ENCODE data around the gene PLLP.

The PLLP gene

DNA sequence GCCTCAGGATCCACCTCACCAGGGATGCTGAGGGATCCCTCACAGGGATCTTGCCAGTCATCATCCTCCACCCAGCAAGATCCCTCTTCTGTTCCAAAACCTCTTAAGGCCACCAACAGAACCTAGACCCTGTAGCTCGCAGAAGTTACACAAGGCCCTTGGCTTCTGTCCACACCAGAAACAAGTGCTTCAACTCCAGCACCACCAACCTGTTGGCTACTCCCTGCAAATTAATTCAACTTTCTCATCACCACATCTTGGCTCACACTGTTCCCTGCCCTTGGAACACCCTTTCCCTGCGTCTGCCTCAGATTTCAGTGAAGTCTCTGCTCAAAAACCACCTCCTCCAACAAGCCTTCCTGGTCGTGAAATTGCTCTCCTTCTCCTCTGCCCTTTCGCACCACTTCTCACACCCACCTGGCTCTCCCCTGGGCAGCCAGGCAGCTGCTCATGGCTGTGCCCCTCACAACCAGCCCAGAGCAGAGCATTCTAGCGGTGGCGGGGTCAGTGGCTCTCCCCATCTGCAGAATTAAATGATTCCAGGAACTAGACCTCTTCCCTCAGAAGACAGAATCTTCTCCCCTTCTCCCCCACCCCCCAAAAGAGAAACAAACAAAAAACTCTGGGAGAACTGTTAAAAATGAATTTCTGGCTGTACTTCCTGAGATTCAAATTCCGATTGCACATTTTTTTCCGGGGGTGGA, 1.8 kb downstream of the PLLP start:
- no peaks in the 10 kb centered on the region for H3F3A ChIP-seq (ENCODE audit: insufficient read depth, low read length)
- TF ChIP-seq EZH2phosphoT487 (IDR thresholded peaks at IDR 0.05; ENCODE audit: low read length) (no peak), EZH2 (optimal IDR thresholded peaks at IDR 0.05; ENCODE audit: low read depth, low read length) (no peak)
- TF ChIP-seq, protein P1, sequence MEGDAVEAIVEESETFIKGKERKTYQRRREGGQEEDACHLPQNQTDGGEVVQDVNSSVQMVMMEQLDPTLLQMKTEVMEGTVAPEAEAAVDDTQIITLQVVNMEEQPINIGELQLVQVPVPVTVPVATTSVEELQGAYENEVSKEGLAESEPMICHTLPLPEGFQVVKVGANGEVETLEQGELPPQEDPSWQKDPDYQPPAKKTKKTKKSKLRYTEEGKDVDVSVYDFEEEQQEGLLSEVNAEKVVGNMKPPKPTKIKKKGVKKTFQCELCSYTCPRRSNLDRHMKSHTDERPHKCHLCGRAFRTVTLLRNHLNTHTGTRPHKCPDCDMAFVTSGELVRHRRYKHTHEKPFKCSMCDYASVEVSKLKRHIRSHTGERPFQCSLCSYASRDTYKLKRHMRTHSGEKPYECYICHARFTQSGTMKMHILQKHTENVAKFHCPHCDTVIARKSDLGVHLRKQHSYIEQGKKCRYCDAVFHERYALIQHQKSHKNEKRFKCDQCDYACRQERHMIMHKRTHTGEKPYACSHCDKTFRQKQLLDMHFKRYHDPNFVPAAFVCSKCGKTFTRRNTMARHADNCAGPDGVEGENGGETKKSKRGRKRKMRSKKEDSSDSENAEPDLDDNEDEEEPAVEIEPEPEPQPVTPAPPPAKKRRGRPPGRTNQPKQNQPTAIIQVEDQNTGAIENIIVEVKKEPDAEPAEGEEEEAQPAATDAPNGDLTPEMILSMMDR (IDR thresholded peaks at IDR 0.05; ENCODE audit: low read length): no peak
- H3K9ac ChIP-seq (ENCODE audit: low read length): no peak overlapping the region
- no peaks in the 10 kb centered on the region for H3K36me3 ChIP-seq (replicated peaks; ENCODE audit: insufficient read depth, low read length)
- no peak for DNase-seq
- H3K4me2 ChIP-seq (ENCODE audit: low read depth, low read length): no peak overlapping the region
- no peak overlapping the region for H2AFZ ChIP-seq (ENCODE audit: low read length)
- no peaks in the 10 kb centered on the region for H3K9me2 ChIP-seq (replicated peaks; ENCODE audit: insufficient read depth, low read length)
- H3K4me3 ChIP-seq (ENCODE audit: low read length): no peak overlapping the region
- no peaks in the 10 kb centered on the region for H3K79me2 ChIP-seq (ENCODE audit: low read length)
- no peak overlapping the region for H3K27ac ChIP-seq (ENCODE audit: low read length)
- no peaks in the 10 kb centered on the region for H3K27me3 ChIP-seq (replicated peaks; ENCODE audit: insufficient read depth, low read length)
- peaks cover 3% of the 10 kb centered on the region; the same call in 1 of the 2 replicates for H3K4me1 ChIP-seq (ENCODE audit: low read length)
- no peaks in the 10 kb centered on the region for H4K20me1 ChIP-seq (ENCODE audit: insufficient read depth, low read length)
- H3K9me3 ChIP-seq (replicated peaks; ENCODE audit: insufficient read depth, low read length): no peaks in the 10 kb centered on the region

DNA sequence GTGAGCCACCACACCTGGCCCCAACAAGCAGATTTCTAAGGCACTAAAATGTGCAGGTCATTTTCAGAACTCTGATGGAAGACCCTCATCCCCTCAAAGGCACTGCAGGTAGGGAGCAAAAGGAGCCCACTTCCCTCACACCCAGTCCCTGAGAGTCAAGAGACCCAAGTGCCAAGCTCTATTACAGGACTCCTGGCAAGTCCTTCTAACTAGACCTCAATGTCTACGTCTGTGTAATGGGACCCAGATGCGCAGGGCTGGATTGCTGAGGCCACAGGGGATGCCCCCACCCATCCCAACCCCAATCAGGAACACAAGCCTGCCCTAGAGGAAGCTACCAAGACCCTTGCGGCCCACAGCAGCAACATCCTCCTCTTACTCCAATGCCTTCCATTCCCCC, 2.7 kb downstream of the PLLP start:
- Histone ChIP-seq H2AFZ (ENCODE audit: low read length) (no peak overlapping the region), H3K27ac (ENCODE audit: low read length) (no peak overlapping the region), H3F3A (ENCODE audit: insufficient read depth, low read length) (no peaks in the 10 kb centered on the region), H3K4me3 (ENCODE audit: low read length) (no peak overlapping the region), H3K27me3 (replicated peaks; ENCODE audit: insufficient read depth, low read length) (no peaks in the 10 kb centered on the region), H3K9ac (ENCODE audit: low read length) (no peak overlapping the region), H3K36me3 (replicated peaks; ENCODE audit: insufficient read depth, low read length) (no peaks in the 10 kb centered on the region), H3K4me1 (ENCODE audit: low read length) (peaks cover 5% of the 10 kb centered on the region; the same call in 1 of the 2 replicates), H3K79me2 (ENCODE audit: low read length) (no peaks in the 10 kb centered on the region), H3K9me2 (replicated peaks; ENCODE audit: insufficient read depth, low read length) (no peaks in the 10 kb centered on the region), H4K20me1 (ENCODE audit: insufficient read depth, low read length) (no peaks in the 10 kb centered on the region), H3K4me2 (ENCODE audit: low read depth, low read length) (no peak overlapping the region), H3K9me3 (replicated peaks; ENCODE audit: insufficient read depth, low read length) (no peaks in the 10 kb centered on the region)
- no peak for DNase-seq
- TF ChIP-seq EZH2phosphoT487 (IDR thresholded peaks at IDR 0.05; ENCODE audit: low read length) (no peak), EZH2 (optimal IDR thresholded peaks at IDR 0.05; ENCODE audit: low read depth, low read length) (no peak)
- TF ChIP-seq, protein P1 (IDR thresholded peaks at IDR 0.05; ENCODE audit: low read length): no peak

DNA sequence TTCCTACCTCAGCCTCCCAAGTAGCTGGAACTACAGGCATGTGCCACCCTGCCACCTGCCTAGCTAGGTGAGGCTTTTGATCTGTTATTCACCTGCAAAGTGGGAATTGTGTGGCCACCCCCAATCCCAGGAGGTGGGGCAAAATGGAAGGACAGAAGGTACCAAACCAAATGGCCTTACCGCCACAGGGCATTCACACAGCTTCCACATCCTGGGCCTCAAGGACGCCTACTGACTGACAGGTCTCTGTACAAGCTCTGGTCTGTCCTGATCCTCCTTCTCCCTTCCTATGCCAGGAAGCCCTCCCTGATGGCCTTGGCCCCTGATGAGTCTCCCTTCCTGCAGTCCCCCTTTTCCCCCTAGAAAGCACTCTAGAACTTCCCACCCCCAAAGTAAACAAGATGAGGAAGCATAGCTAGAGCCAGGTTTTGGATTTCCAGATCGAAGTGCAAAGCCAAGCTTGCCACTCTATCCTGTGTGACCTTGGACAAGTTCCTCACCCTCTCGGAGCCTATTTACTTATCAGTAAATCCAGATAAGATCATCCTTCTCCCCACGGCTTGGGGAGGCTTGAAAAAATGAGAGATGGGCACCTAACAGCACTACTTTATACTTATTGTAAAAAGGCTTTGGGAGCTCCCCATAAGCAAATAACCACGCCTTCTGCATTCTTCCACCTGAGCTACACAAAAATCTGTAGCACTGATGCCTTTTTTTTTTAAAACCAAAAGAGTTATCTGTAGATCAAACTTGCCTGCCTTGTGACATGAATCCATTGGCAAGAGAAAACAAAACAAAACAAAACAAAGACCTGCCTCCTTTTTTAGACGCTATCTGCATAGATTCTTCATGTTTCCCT, 4.5 kb downstream of the PLLP start:
- no peak overlapping the region for H3K9ac ChIP-seq (ENCODE audit: low read length)
- peaks cover 5% of the 10 kb centered on the region; the same call in 1 of the 2 replicates for H3K4me1 ChIP-seq (ENCODE audit: low read length)
- no peak overlapping the region for H2AFZ ChIP-seq (ENCODE audit: low read length)
- no peaks in the 10 kb centered on the region for H3F3A ChIP-seq (ENCODE audit: insufficient read depth, low read length)
- no peaks in the 10 kb centered on the region for H3K36me3 ChIP-seq (replicated peaks; ENCODE audit: insufficient read depth, low read length)
- H3K9me2 ChIP-seq (replicated peaks; ENCODE audit: insufficient read depth, low read length): no peaks in the 10 kb centered on the region
- DNase-seq: no peak
- H3K4me2 ChIP-seq (ENCODE audit: low read depth, low read length): no peak overlapping the region
- no peak overlapping the region for H3K27ac ChIP-seq (ENCODE audit: low read length)
- H4K20me1 ChIP-seq (ENCODE audit: insufficient read depth, low read length): no peaks in the 10 kb centered on the region
- H3K79me2 ChIP-seq (ENCODE audit: low read length): no peaks in the 10 kb centered on the region
- H3K9me3 ChIP-seq (replicated peaks; ENCODE audit: insufficient read depth, low read length): no peaks in the 10 kb centered on the region
- no peaks in the 10 kb centered on the region for H3K27me3 ChIP-seq (replicated peaks; ENCODE audit: insufficient read depth, low read length)
- H3K4me3 ChIP-seq (ENCODE audit: low read length): no peak overlapping the region
- TF ChIP-seq EZH2phosphoT487 (IDR thresholded peaks at IDR 0.05; ENCODE audit: low read length) (no peak), EZH2 (optimal IDR thresholded peaks at IDR 0.05; ENCODE audit: low read depth, low read length) (no peak)
- TF ChIP-seq, protein P1 (IDR thresholded peaks at IDR 0.05; ENCODE audit: low read length): no peak
